Measurements from ENCODE around the gene TLR9.

GRCh38 chr3:52184690-52185089, 40.8 kb downstream of the TLR9 start:
- TF ChIP-seq CTCF (conservative IDR thresholded peaks at IDR 0.05 in 1 of 2, IDR thresholded peaks at IDR 0.05 in 1 of 2; ENCODE audit: extremely low read depth in 1 of 2, insufficient read depth in 1 of 2, low read depth in 1 of 2, low read length in 2 of 2) (no peak), EZH2 (IDR thresholded peaks at IDR 0.05; ENCODE audit: borderline replicate concordance, low read length) (no peak)

Measured in mammary epithelial cell (primary cell).